SH-SY5Y (cell line): Measurements from ENCODE around the gene PMPCB.

Source experiments
- GATA2 ChIP-seq: IDR thresholded peaks from 2 replicates; pipeline ENCODE4 v1.6.1; 2011; ENCODE audit warnings: mild to moderate bottlenecking, low read depth, low read length
- GATA3 ChIP-seq: IDR thresholded peaks from 2 replicates; pipeline ENCODE4 v1.6.1; 2011; ENCODE audit warnings: low read depth, mild to moderate bottlenecking, low read length, moderate library complexity

- TF ChIP-seq GATA3 (no peak), GATA2 (no peak)
Measured at GRCh38 chr7:103299660-103300059, 2.4 kb downstream of the PMPCB start.
